Thyroid gland (tissue), 4 donors: Measurements from ENCODE around the gene EPB41L4A. TPM values are rescaled to one million over a fixed set of nuclear protein-coding genes. Genes with fewer than 3 reads are reported as not detected.
"Not testable (repeated sequence)": the region's sequence is repeated elsewhere in the genome, so short reads cannot be mapped to it uniquely, and the experiment has no call there.

ENCODE experiments used
- DNase-seq, 2 donors: peaks; one replicate each; pipeline ENCODE4 v3.0.0-alpha.2; 2019
- H3K27ac ChIP-seq, 3 donors: fragments of 200-600 bp; sonication (generic); 1 replicate in 2 of 3; 2 replicates in 1 of 3; pipeline ENCODE4 v1.5.1; 2016 to 2019; ENCODE audit warnings: mild to moderate bottlenecking in 1 of 3, moderate library complexity in 1 of 3
- H3K27me3 ChIP-seq: fragments of 200-600 bp; sonication (generic); one replicate; pipeline ENCODE4 v1.5.1; 2019
- H3K36me3 ChIP-seq, 2 donors: fragments of 200-600 bp; sonication (generic); one replicate each; pipeline ENCODE4 v1.5.1; 2016 to 2019
- H3K4me1 ChIP-seq, 2 donors: fragments of 200-600 bp; sonication (generic); one replicate each; pipeline ENCODE4 v1.5.1; 2017 to 2019
- H3K4me3 ChIP-seq, 3 donors: fragments of 200-600 bp; sonication (generic); replicated peaks in 1 of 3; 1 replicate in 2 of 3; 2 replicates in 1 of 3; pipeline ENCODE4 v1.5.1; 2016; ENCODE audit warnings: mild to moderate bottlenecking in 1 of 3
- H3K9me3 ChIP-seq: fragments of 200-600 bp; sonication (generic); one replicate; pipeline ENCODE4 v1.5.1; 2017
- POLR2A ChIP-seq, 2 donors: fragments of 450-650 bp; IDR thresholded peaks; one replicate each; pipeline ENCODE4 v1.6.1; 2017; ENCODE audit warnings: antibody characterized with exemption in 2 of 2, mild to moderate bottlenecking in 2 of 2, moderate library complexity in 1 of 2
- WGBS, 2 donors: methylation state at CpG; one replicate each; pipeline ENCODE4 v1.1.5; 2017; 5-methylcytosine and 5-hydroxymethylcytosine counted together
- intact Hi-C: fragments of 100-400 bp; cut with DNase I; formaldehyde crosslinking; loops from one replicate; pipeline ENCODE4 v1.15.1; 2023
- total RNA-seq, 4 donors: library from RNA; depleted of rRNA; stranded (reverse); fragments of >200 nt; gene quantifications; one replicate each; pipeline ENCODE4 v1.2.3, GENCODE V29; 2016
- TF ChIP-seq, protein P1 (sequence below), 6 experiments: fragments of 200-600 bp in 3 of 6; fragments of 450-650 bp in 3 of 6; sonication (generic) in 3 of 6; IDR thresholded peaks; one replicate each; pipeline ENCODE4 v1.5.1; 2016 to 2019; ENCODE audit warnings: antibody characterized with exemption in 6 of 6, mild to moderate bottlenecking in 2 of 6, inconsistent platforms in 1 of 6, moderate library complexity in 1 of 6

The EPB41L4A gene, protein sequence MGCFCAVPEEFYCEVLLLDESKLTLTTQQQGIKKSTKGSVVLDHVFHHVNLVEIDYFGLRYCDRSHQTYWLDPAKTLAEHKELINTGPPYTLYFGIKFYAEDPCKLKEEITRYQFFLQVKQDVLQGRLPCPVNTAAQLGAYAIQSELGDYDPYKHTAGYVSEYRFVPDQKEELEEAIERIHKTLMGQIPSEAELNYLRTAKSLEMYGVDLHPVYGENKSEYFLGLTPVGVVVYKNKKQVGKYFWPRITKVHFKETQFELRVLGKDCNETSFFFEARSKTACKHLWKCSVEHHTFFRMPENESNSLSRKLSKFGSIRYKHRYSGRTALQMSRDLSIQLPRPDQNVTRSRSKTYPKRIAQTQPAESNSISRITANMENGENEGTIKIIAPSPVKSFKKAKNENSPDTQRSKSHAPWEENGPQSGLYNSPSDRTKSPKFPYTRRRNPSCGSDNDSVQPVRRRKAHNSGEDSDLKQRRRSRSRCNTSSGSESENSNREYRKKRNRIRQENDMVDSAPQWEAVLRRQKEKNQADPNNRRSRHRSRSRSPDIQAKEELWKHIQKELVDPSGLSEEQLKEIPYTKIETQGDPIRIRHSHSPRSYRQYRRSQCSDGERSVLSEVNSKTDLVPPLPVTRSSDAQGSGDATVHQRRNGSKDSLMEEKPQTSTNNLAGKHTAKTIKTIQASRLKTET
- 10 to 100 TPM; 31.9 to 44.2 (median 37.5) TPM for total RNA-seq

GRCh38 chr5:112419164-112419985 is at the start of gene EPB41L4A:
Gene EPB41L4A, minus strand, starts transcription at chr5:112419277. Its CDS starts 238 bp downstream, at chr5:112419039.
- H3K9me3 ChIP-seq: no peaks in the 10 kb centered on the region
- peak; percentile 79 to 85 for DNase-seq
- H3K27me3 ChIP-seq: no peaks in the 10 kb centered on the region
- peak within 1 kb of the TSS; percentile 90 to 95 (median 91) for H3K27ac ChIP-seq
- WGBS, 2 donors: 0 to 1% methylated on average over 10 to 28 of the region's 103 CpGs
- TF ChIP-seq POLR2A (IDR thresholded peaks at IDR 0.05): peak; percentile 41 to 68
- TF ChIP-seq, protein P1, sequence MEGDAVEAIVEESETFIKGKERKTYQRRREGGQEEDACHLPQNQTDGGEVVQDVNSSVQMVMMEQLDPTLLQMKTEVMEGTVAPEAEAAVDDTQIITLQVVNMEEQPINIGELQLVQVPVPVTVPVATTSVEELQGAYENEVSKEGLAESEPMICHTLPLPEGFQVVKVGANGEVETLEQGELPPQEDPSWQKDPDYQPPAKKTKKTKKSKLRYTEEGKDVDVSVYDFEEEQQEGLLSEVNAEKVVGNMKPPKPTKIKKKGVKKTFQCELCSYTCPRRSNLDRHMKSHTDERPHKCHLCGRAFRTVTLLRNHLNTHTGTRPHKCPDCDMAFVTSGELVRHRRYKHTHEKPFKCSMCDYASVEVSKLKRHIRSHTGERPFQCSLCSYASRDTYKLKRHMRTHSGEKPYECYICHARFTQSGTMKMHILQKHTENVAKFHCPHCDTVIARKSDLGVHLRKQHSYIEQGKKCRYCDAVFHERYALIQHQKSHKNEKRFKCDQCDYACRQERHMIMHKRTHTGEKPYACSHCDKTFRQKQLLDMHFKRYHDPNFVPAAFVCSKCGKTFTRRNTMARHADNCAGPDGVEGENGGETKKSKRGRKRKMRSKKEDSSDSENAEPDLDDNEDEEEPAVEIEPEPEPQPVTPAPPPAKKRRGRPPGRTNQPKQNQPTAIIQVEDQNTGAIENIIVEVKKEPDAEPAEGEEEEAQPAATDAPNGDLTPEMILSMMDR (IDR thresholded peaks at IDR 0.05): no peak
- no peaks in the 10 kb centered on the region for H3K36me3 ChIP-seq
- peaks cover 7 to 28% of the 10 kb centered on the region in 2 donors for H3K4me1 ChIP-seq
- intact Hi-C loops: no loop called here
- H3K4me3 ChIP-seq: peak within 1 kb of the TSS; percentile 72 to 94 (median 94)

- intact Hi-C loops: no loop called here
- no peaks in the 10 kb centered on the region for H3K9me3 ChIP-seq
- H3K4me1 ChIP-seq: no peaks in the 10 kb centered on the region
- no peaks in the 10 kb centered on the region for H3K27me3 ChIP-seq
- H3K36me3 ChIP-seq: no peaks in the 10 kb centered on the region
- WGBS, 2 donors: 90% methylated on average over 1 of the region's 1 CpG
- H3K27ac ChIP-seq: no peak overlapping the region
- DNase-seq: no peak
- no peak for TF ChIP-seq POLR2A (IDR thresholded peaks at IDR 0.05)
- TF ChIP-seq, protein P1 (IDR thresholded peaks at IDR 0.05): no peak
- H3K4me3 ChIP-seq: no peak overlapping the region
Observed at GRCh38 chr5:112467485-112467884, 48.4 kb upstream of the EPB41L4A start.

DNA sequence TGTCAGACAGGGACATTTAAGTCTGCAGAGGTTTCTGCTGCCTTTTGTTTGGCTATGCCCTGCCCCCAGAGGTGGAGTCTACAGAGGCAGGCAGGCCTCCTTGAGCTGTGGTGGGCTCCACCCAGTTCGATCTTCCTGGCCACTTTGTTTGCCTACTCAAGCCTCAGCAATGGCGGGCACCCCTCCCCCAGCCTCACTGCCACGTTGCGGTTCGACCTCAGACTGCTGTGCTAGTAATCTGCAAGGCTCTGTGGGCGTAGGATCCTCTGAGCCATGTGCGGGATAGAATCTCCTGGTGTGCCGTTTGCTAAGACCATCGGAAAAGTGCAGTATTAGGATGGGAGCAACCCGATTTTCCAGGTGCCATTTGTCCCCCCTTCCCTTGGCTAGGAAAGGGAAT is 47.2 kb upstream of the EPB41L4A start:
- H3K9me3 ChIP-seq, H3K27me3 ChIP-seq, H3K4me3 ChIP-seq, H3K36me3 ChIP-seq, intact Hi-C loops, H3K4me1 ChIP-seq, H3K27ac ChIP-seq, DNase-seq: not testable (repeated sequence)
- 93 to 94% methylated on average over 8 to 10 of the region's 10 CpGs for WGBS, 2 donors

- H3K9me3 ChIP-seq, intact Hi-C loops, H3K4me3 ChIP-seq, H3K4me1 ChIP-seq, DNase-seq, H3K36me3 ChIP-seq, H3K27me3 ChIP-seq, H3K27ac ChIP-seq: not testable (repeated sequence)
- WGBS, 2 donors: 92 to 95% methylated on average over 10 of the region's 10 CpGs
Observed at GRCh38 chr5:112447187-112447760, 28.2 kb upstream of the EPB41L4A start.

GRCh38 chr5:112445626-112446350 is 26.7 kb upstream of the EPB41L4A start:
- no peak overlapping the region for H3K4me3 ChIP-seq
- intact Hi-C loops: no loop called here
- no peak for TF ChIP-seq POLR2A (IDR thresholded peaks at IDR 0.05)
- TF ChIP-seq, protein P1 (IDR thresholded peaks at IDR 0.05): no peak
- H3K9me3 ChIP-seq: no peaks in the 10 kb centered on the region
- H3K27ac ChIP-seq: no peak overlapping the region
- no peaks in the 10 kb centered on the region for H3K36me3 ChIP-seq
- WGBS, 2 donors: 85 to 87% methylated on average over 6 of the region's 6 CpGs
- DNase-seq: no peak
- no peaks in the 10 kb centered on the region for H3K27me3 ChIP-seq
- H3K4me1 ChIP-seq: no peaks in the 10 kb centered on the region

DNA sequence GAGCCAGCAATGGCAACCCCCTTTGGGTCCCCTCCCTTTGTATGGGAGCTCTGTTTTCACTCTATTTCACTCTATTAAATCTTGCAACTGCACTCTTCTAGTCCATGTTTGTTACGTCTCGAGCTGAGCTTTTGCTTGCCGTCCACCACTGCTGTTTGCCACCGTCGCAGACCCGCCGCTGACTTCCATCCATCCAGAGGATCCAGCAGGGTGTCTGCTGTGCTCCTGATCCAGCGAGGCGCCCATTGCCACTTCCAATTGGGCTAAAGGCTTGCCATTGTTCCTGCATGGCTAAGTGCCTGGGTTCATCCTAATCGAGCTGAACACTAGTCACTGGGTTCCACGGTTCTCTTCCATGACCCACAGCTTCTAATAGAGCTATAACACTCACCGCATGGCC is 24.9 kb upstream of the EPB41L4A start:
- intact Hi-C loops, H3K36me3 ChIP-seq, H3K27ac ChIP-seq, H3K4me1 ChIP-seq, H3K9me3 ChIP-seq, H3K4me3 ChIP-seq, H3K27me3 ChIP-seq, DNase-seq: not testable (repeated sequence)
- WGBS, 2 donors: 93 to 95% methylated on average over 11 to 12 of the region's 12 CpGs
